Stromal cell of bone marrow (primary cell): ENCODE data around the gene COL23A1.
"Not testable (repeated sequence)": the region's sequence is repeated elsewhere in the genome, so short reads cannot be mapped to it uniquely, and the experiment has no call there.

ENCODE experiments used
- DNase-seq: peaks from one replicate; pipeline ENCODE4 v3.0.0-alpha.2; 2012; ENCODE audit warnings: low read depth

The COL23A1 gene

GRCh38 chr5:178319541-178320041 lies 270.6 kb downstream of the COL23A1 start:
- no peak for DNase-seq

- DNase-seq, result no peak
Measured at GRCh38 chr5:178318893-178319292, 271.3 kb downstream of the COL23A1 start.

GRCh38 chr5:178318382-178318781 lies 271.8 kb downstream of the COL23A1 start:
- DNase-seq, result no peak

GRCh38 chr5:178317727-178318126 lies 272.5 kb downstream of the COL23A1 start:
- not testable (repeated sequence) for DNase-seq

GRCh38 chr5:178314961-178315820 lies 275.0 kb downstream of the COL23A1 start:
- DNase-seq, result no peak

GRCh38 chr5:178314061-178314660 lies 276.0 kb downstream of the COL23A1 start:
- DNase-seq, result no peak

GRCh38 chr5:178313316-178313715 lies 276.9 kb downstream of the COL23A1 start:
- DNase-seq, result no peak

GRCh38 chr5:178312880-178313282 lies 277.3 kb downstream of the COL23A1 start:
- DNase-seq, result no peak

GRCh38 chr5:178310130-178310865 lies 279.9 kb downstream of the COL23A1 start:
- DNase-seq, result no peak

- no peak for DNase-seq
Measured at GRCh38 chr5:178309271-178310013, 280.8 kb downstream of the COL23A1 start.

- DNase-seq, result no peak
Measured at GRCh38 chr5:178308541-178309092, 281.6 kb downstream of the COL23A1 start.

- no peak for DNase-seq
Measured at GRCh38 chr5:178307267-178308045, 282.7 kb downstream of the COL23A1 start.

- no peak for DNase-seq
Measured at GRCh38 chr5:178306430-178307225, 283.6 kb downstream of the COL23A1 start.

- DNase-seq, result no peak
Measured at GRCh38 chr5:178305801-178306200, 284.4 kb downstream of the COL23A1 start.

GRCh38 chr5:178304761-178305645 lies 285.2 kb downstream of the COL23A1 start:
- DNase-seq, result no peak

- no peak for DNase-seq
Measured at GRCh38 chr5:178304016-178304415, 286.2 kb downstream of the COL23A1 start.

- DNase-seq, result not testable (repeated sequence)
Measured at GRCh38 chr5:178302321-178302720, 287.9 kb downstream of the COL23A1 start.

- no peak for DNase-seq
Measured at GRCh38 chr5:178301641-178302040, 288.6 kb downstream of the COL23A1 start.

- no peak for DNase-seq
Measured at GRCh38 chr5:178298283-178298807, 291.8 kb downstream of the COL23A1 start.
